Caco-2 (cell line): ENCODE measurements around the gene FOXO3. TPM values are rescaled to one million over a fixed set of nuclear protein-coding genes. Genes with fewer than 3 reads are reported as not detected.

ENCODE experiments used
- BruUV-seq: library from RNA; stranded (reverse); fragments of 400-500 nt; replicated peaks from 2 replicates; lab custom pipeline; 2021; lab: Mats Ljungman, UMichigan
- CTCF ChIA-PET: fragments of 300-600 bp; sonication (Branson Sonifier 250); formaldehyde crosslinking; loops from one replicate; lab custom pipeline; 2022; ENCODE audit warnings: antibody characterized with exemption; lab: Charles Lee
- POLR2A ChIA-PET: fragments of 300-600 bp; sonication (Branson Sonifier 250); formaldehyde crosslinking; loops from one replicate; lab custom pipeline; 2022; ENCODE audit warnings: antibody characterized with exemption; lab: Charles Lee
- DNase-seq, 2 experiments: peaks; one replicate each; pipeline versions ENCODE4 v3.0.0 to v3.0.0-alpha.2; 2020 to 2022
- H3K27me3 ChIP-seq: replicated peaks from 2 replicates; pipeline ENCODE4 v1.6.0; 2011; ENCODE audit warnings: low read length; ENCODE audit not compliant: control insufficient read depth, insufficient read depth
- H3K36me3 ChIP-seq: 2 replicates; pipeline ENCODE4 v1.5.1; 2011; ENCODE audit warnings: low read length; ENCODE audit not compliant: control insufficient read depth, insufficient read depth
- H3K4me1 ChIP-seq: fragments of 250-450 bp; sonication (Bioruptor Pico); 2 replicates; pipeline ENCODE4 v1.5.1; 2020; ENCODE audit warnings: mild to moderate bottlenecking
- H3K4me3 ChIP-seq: 2 replicates; pipeline ENCODE4 v1.5.1; 2011; ENCODE audit warnings: low read depth, mild to moderate bottlenecking, control low read depth, low read length
- H3K9me3 ChIP-seq: fragments of 250-450 bp; sonication (Bioruptor Pico); 2 replicates; pipeline ENCODE4 v1.5.1; 2020; ENCODE audit warnings: mild to moderate bottlenecking, moderate library complexity
- H3K27ac Mint-ChIP-seq: one replicate; pipeline ENCODE4 v1.8.0; 2022; ENCODE audit warnings: mixed read lengths; ENCODE audit not compliant: unreplicated experiment
- H3K27me3 Mint-ChIP-seq: one replicate; pipeline ENCODE4 v1.8.0; 2022; ENCODE audit warnings: mixed read lengths; ENCODE audit not compliant: insufficient read depth, unreplicated experiment
- H3K36me3 Mint-ChIP-seq: one replicate; pipeline ENCODE4 v1.8.0; 2022; ENCODE audit warnings: mild to moderate bottlenecking, mixed read lengths; ENCODE audit not compliant: insufficient read depth, unreplicated experiment
- H3K4me1 Mint-ChIP-seq: one replicate; pipeline ENCODE4 v1.8.0; 2022; ENCODE audit warnings: low read depth, mixed read lengths; ENCODE audit not compliant: unreplicated experiment
- H3K4me3 Mint-ChIP-seq: one replicate; pipeline ENCODE4 v1.8.0; 2022; ENCODE audit warnings: mild to moderate bottlenecking, moderate library complexity, mixed read lengths; ENCODE audit not compliant: unreplicated experiment
- H3K9me3 Mint-ChIP-seq: one replicate; pipeline ENCODE4 v1.8.0; 2022; ENCODE audit warnings: mixed read lengths; ENCODE audit not compliant: unreplicated experiment
- intact Hi-C: fragments of 100-400 bp; cut with micrococcal nuclease; formaldehyde crosslinking; loops from one replicate; pipeline ENCODE4 v1.10.0; 2022; ENCODE audit not compliant: unreplicated experiment
- total RNA-seq: library from RNA; stranded (reverse); gene quantifications from 2 replicates; pipeline ENCODE4 v1.2.3, GENCODE V29; 2022
- TF ChIP-seq, protein P1 (sequence below), 2 experiments: fragments of 200-600 bp in 1 of 2; IDR thresholded peaks; 1 replicate in 1 of 2; 2 replicates in 1 of 2; pipeline versions ENCODE4 v1.5.1 to v1.8.0; 2011 to 2022; ENCODE audit warnings: antibody characterized with exemption in 1 of 2, control low read depth in 1 of 2, inconsistent platforms in 1 of 2, low read depth in 1 of 2, low read length in 1 of 2, mild to moderate bottlenecking in 1 of 2, moderate library complexity in 1 of 2; ENCODE audit not compliant: insufficient read depth in 1 of 2, severe bottlenecking in 1 of 2, unreplicated experiment in 1 of 2

Gene FOXO3
- total RNA-seq, 1 experiment from 2014 or later, result 34.3 TPM

DNA sequence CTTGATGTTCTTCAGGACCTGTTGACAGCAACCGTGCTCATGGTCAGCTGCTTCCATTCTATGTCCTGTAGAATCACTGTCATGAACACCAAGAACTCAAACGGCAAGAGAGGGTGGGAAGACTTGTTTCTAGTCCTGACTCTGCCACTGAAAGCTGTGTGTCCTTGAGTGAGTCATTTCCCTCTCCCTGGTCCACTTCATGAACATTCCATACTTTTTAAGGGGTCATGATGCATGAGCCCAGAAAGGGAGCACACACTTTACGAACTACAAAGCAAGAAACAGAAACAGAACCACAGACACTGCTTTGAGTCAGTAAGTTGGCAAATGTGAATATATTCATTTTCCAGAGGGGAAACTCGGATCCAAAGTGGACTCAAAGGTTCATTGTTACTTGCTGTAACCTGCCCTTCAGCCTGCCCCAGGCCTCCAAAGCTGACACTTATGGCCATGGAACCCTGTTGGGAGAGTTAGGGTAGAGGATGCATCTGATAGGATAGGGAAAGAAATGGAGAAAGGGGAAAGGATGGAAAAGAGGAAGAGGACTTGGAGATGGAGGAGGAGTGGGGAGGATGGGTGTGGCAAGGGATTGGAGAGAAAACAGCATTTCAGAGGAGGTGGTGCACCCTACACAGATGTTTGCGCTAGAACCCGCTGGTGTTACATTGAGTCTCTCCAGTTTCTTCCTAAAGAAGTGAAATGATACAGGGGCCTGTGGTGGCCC lies 129.8 kb downstream of the FOXO3 start:
- Mint-ChIP-seq H3K9me3 (no peaks in the 10 kb centered on the region), H3K27ac (no peak overlapping the region), H3K27me3 (no peaks in the 10 kb centered on the region), H3K4me3 (no peak overlapping the region), H3K36me3 (peaks cover 19% of the 10 kb centered on the region), H3K4me1 (peaks cover 8% of the 10 kb centered on the region)
- Histone ChIP-seq H3K9me3 (no peaks in the 10 kb centered on the region), H3K36me3 (peaks cover 1% of the 10 kb centered on the region; the same call in 1 of the 2 replicates), H3K4me1 (peaks cover 8% of the 10 kb centered on the region), H3K4me3 (no peak overlapping the region), H3K27me3 (no peaks in the 10 kb centered on the region)
- BruUV-seq, result no TSS peak
- intact Hi-C loops, result no loop called here
- POLR2A ChIA-PET, result no interaction called here
- TF ChIP-seq, protein P1, sequence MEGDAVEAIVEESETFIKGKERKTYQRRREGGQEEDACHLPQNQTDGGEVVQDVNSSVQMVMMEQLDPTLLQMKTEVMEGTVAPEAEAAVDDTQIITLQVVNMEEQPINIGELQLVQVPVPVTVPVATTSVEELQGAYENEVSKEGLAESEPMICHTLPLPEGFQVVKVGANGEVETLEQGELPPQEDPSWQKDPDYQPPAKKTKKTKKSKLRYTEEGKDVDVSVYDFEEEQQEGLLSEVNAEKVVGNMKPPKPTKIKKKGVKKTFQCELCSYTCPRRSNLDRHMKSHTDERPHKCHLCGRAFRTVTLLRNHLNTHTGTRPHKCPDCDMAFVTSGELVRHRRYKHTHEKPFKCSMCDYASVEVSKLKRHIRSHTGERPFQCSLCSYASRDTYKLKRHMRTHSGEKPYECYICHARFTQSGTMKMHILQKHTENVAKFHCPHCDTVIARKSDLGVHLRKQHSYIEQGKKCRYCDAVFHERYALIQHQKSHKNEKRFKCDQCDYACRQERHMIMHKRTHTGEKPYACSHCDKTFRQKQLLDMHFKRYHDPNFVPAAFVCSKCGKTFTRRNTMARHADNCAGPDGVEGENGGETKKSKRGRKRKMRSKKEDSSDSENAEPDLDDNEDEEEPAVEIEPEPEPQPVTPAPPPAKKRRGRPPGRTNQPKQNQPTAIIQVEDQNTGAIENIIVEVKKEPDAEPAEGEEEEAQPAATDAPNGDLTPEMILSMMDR (IDR thresholded peaks at IDR 0.05; ENCODE audit: insufficient read depth in 1 of 2, low read depth in 1 of 2, low read length in 1 of 2, severe bottlenecking in 1 of 2, unreplicated experiment in 1 of 2), result no peak
- CTCF ChIA-PET, result no interaction called here
- DNase-seq, result no peak

DNA sequence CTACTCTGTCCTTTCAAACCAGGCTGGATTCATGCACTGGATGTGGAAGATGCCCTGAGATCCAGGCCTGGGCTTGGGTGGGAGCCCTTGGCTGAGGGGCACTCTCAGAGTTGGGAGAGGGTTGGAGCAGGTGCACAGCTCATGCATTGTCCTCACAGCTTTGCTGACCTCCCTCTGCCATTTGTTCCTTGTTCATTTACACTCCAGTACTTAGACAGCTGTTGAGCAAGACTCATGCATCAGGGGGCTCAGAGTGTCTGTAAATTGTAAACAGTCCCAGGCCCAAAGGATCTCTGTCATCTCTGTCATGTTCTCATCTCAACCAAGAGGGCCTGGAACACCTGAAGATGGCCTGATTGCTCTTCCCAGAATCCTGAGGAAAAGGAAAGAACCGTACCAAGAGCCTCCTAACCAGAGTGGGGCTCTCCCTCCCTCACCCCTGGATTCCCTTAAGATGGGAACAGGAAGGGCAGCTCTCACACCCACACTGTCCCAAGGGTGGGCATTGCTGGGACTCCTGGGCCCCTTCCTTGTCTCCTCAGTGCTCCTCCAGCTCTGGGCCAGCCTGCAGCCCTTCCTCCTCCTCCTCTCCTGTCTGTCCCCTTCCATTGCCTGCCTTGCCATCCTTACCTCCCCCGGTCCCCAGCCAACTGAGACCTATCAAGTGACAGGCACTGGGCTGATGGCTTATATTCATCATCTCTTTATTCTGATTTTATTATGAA lies 132.9 kb downstream of the FOXO3 start:
- DNase-seq, result no peak
- H3K27me3 Mint-ChIP-seq, result no peaks in the 10 kb centered on the region

DNA sequence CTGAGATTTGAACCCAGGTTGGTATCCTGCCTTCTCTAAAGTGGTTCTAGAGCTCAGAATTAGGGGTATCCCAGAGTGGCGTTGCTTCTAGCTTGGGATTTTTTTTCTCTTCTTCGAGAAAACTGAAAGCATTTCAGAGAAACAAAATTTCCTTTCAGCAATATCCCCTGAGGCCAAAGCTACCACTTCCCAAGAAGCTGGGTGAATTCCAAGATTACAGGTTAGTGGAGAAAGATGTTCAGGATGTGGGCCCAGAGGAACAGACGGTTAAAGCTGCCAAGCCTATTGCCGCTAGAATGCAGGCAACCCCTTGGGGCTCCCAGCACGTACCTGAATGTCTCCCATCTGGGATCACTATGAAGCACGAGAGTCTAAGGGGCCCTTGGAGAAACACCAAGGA lies 134.1 kb downstream of the FOXO3 start:
- Mint-ChIP-seq H3K27me3 (no peaks in the 10 kb centered on the region), H3K9me3 (no peaks in the 10 kb centered on the region), H3K4me3 (no peak overlapping the region), H3K27ac (no peak overlapping the region), H3K4me1 (no peaks in the 10 kb centered on the region), H3K36me3 (no peaks in the 10 kb centered on the region)
- ChIA-PET CTCF (no interaction called here), POLR2A (no interaction called here)
- BruUV-seq, result no TSS peak
- H3K36me3 ChIP-seq, result no peaks in the 10 kb centered on the region
- H3K9me3 ChIP-seq, result no peaks in the 10 kb centered on the region
- no peak for DNase-seq
- no peaks in the 10 kb centered on the region for H3K27me3 ChIP-seq
- intact Hi-C loops, result no loop called here
- no peak overlapping the region for H3K4me3 ChIP-seq
- no peaks in the 10 kb centered on the region for H3K4me1 ChIP-seq
- TF ChIP-seq, protein P1 (IDR thresholded peaks at IDR 0.05; ENCODE audit: insufficient read depth in 1 of 2, low read depth in 1 of 2, low read length in 1 of 2, severe bottlenecking in 1 of 2, unreplicated experiment in 1 of 2), result no peak

More for the DNA sequence above, 132.9 kb downstream of the FOXO3 start:
- Mint-ChIP-seq H3K27ac (no peak overlapping the region), H3K4me3 (no peak overlapping the region), H3K9me3 (no peaks in the 10 kb centered on the region), H3K36me3 (no peaks in the 10 kb centered on the region), H3K4me1 (no peaks in the 10 kb centered on the region)
- Histone ChIP-seq H3K4me3 (no peak overlapping the region), H3K36me3 (no peaks in the 10 kb centered on the region), H3K27me3 (no peaks in the 10 kb centered on the region), H3K4me1 (peaks cover 8% of the 10 kb centered on the region; the same call in 1 of the 2 replicates), H3K9me3 (no peaks in the 10 kb centered on the region)
- ChIA-PET CTCF (no interaction called here), POLR2A (no interaction called here)
- TF ChIP-seq, protein P1 (IDR thresholded peaks at IDR 0.05; ENCODE audit: insufficient read depth in 1 of 2, low read depth in 1 of 2, low read length in 1 of 2, severe bottlenecking in 1 of 2, unreplicated experiment in 1 of 2), result no peak
- no TSS peak for BruUV-seq
- intact Hi-C loops, result no loop called here
